MM.1S (cell line): ENCODE measurements around the gene FUT8.

Experiments used
- DNase-seq: peaks from one replicate; pipeline ENCODE4 v3.0.0-alpha.2; 2015
- H2AFZ ChIP-seq: fragments of 300-600 bp; sonication (generic); 2 replicates; pipeline ENCODE4 v1.6.0; 2016; ENCODE audit warnings: antibody characterized with exemption, low read length
- H3F3A ChIP-seq: fragments of 300-600 bp; sonication (generic); 2 replicates; pipeline ENCODE4 v1.6.1; 2016; ENCODE audit warnings: mild to moderate bottlenecking, antibody characterized with exemption, low read length, moderate library complexity, mixed read lengths; ENCODE audit not compliant: insufficient read depth
- H3K27ac ChIP-seq: fragments of 300-600 bp; sonication (generic); 2 replicates; pipeline ENCODE4 v1.5.1; 2016; ENCODE audit warnings: mild to moderate bottlenecking, low read length
- H3K27me3 ChIP-seq: fragments of 300-600 bp; sonication (generic); replicated peaks from 2 replicates; pipeline ENCODE4 v1.6.0; 2016; ENCODE audit warnings: low read length; ENCODE audit not compliant: insufficient read depth
- H3K36me3 ChIP-seq: fragments of 300-600 bp; sonication (generic); replicated peaks from 2 replicates; pipeline ENCODE4 v1.6.1; 2016; ENCODE audit warnings: mild to moderate bottlenecking, low read length, mixed read lengths; ENCODE audit not compliant: insufficient read depth
- H3K4me1 ChIP-seq: fragments of 300-600 bp; sonication (generic); 2 replicates; pipeline ENCODE4 v1.6.1; 2016; ENCODE audit warnings: low read length, mixed read lengths
- H3K4me2 ChIP-seq: fragments of 300-600 bp; sonication (generic); 2 replicates; pipeline ENCODE4 v1.6.0; 2016; ENCODE audit warnings: low read depth, low read length
- H3K4me3 ChIP-seq: fragments of 300-600 bp; sonication (generic); 2 replicates; pipeline ENCODE4 v1.5.1; 2016; ENCODE audit warnings: low read length, mixed read lengths
- H3K79me2 ChIP-seq: fragments of 300-600 bp; sonication (generic); 2 replicates; pipeline ENCODE4 v1.6.1; 2016; ENCODE audit warnings: mixed run types, low read length, mixed read lengths
- H3K9ac ChIP-seq: fragments of 300-600 bp; sonication (generic); 2 replicates; pipeline ENCODE4 v1.6.1; 2016; ENCODE audit warnings: low read length, mixed read lengths
- H3K9me2 ChIP-seq: fragments of 300-600 bp; sonication (generic); replicated peaks from 2 replicates; pipeline ENCODE4 v1.6.1; 2016; ENCODE audit warnings: mild to moderate bottlenecking, low read length, mixed read lengths; ENCODE audit not compliant: insufficient read depth
- H3K9me3 ChIP-seq: fragments of 300-600 bp; sonication (generic); replicated peaks from 2 replicates; pipeline ENCODE4 v1.6.1; 2016; ENCODE audit warnings: mild to moderate bottlenecking, low read length, mixed read lengths; ENCODE audit not compliant: insufficient read depth
- H4K20me1 ChIP-seq: fragments of 300-600 bp; sonication (generic); 2 replicates; pipeline ENCODE4 v1.6.1; 2016; ENCODE audit warnings: mild to moderate bottlenecking, low read length, moderate library complexity, mixed read lengths; ENCODE audit not compliant: insufficient read depth
- EZH2 ChIP-seq: fragments of 300-600 bp; sonication (generic); optimal IDR thresholded peaks from 2 replicates; pipeline ENCODE3; 2017; ENCODE audit warnings: low read depth, mild to moderate bottlenecking, antibody characterized with exemption, low read length, mixed read lengths
- EZH2phosphoT487 ChIP-seq: fragments of 300-600 bp; sonication (generic); IDR thresholded peaks from 2 replicates; pipeline ENCODE4 v1.6.1; 2018; ENCODE audit warnings: antibody characterized with exemption, low read length
- TF ChIP-seq, protein P1 (sequence below): fragments of 300-600 bp; sonication (generic); IDR thresholded peaks from 2 replicates; pipeline ENCODE4 v1.5.1; 2016; ENCODE audit warnings: antibody characterized with exemption, low read length, mixed read lengths

FUT8 gene

DNA sequence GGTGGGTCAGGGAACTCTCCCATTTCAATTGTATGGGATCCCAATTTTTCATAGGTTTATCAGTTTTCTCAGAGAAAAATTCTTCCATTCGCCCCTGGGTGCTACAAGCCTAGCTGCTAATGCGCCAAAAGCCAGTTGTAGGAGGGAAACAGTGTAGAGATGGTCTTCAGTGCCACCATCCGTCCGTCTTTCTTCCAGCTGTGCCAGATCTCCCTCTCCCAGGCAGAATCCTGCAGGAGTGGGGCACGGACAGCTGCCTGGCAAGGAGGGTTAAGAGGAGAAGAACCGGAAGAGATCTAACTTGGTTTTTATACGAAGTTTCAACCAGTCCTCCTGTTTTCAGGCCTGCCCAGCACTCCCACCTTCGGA is 38.9 kb upstream of the FUT8 start:
- Histone ChIP-seq H2AFZ (no peak overlapping the region), H3F3A (no peaks in the 10 kb centered on the region), H3K9me2 (no peaks in the 10 kb centered on the region), H3K36me3 (no peaks in the 10 kb centered on the region), H4K20me1 (no peaks in the 10 kb centered on the region), H3K27me3 (no peaks in the 10 kb centered on the region), H3K27ac (no peak overlapping the region), H3K79me2 (no peaks in the 10 kb centered on the region), H3K4me3 (no peak overlapping the region), H3K9ac (no peak overlapping the region), H3K4me2 (no peak overlapping the region), H3K4me1 (no peaks in the 10 kb centered on the region), H3K9me3 (no peaks in the 10 kb centered on the region)
- TF ChIP-seq, protein P1, sequence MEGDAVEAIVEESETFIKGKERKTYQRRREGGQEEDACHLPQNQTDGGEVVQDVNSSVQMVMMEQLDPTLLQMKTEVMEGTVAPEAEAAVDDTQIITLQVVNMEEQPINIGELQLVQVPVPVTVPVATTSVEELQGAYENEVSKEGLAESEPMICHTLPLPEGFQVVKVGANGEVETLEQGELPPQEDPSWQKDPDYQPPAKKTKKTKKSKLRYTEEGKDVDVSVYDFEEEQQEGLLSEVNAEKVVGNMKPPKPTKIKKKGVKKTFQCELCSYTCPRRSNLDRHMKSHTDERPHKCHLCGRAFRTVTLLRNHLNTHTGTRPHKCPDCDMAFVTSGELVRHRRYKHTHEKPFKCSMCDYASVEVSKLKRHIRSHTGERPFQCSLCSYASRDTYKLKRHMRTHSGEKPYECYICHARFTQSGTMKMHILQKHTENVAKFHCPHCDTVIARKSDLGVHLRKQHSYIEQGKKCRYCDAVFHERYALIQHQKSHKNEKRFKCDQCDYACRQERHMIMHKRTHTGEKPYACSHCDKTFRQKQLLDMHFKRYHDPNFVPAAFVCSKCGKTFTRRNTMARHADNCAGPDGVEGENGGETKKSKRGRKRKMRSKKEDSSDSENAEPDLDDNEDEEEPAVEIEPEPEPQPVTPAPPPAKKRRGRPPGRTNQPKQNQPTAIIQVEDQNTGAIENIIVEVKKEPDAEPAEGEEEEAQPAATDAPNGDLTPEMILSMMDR = no peak
- TF ChIP-seq EZH2 (no peak), EZH2phosphoT487 (no peak)
- DNase-seq = no peak

DNA sequence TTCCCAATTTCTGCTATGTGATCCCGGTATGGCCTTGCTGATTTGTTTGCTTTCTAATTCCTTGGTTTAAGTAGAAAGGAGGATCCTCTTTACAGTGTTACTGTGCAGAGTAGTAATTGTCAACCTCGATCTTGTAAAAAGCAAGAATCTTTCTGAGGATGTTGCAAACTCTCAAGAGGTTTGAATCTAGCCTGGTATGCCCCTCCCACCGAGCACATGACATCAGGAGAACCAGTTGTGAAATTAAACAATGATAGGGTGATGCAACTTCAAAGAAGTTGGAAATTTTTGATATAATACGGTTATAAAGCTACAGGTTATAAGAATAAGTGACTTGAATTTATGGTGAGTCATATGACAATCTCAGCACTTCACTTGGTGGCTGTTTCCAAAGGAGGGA is 35.0 kb upstream of the FUT8 start:
- H3K27ac ChIP-seq = no peak overlapping the region
- no peaks in the 10 kb centered on the region for H3K36me3 ChIP-seq
- H3K27me3 ChIP-seq = no peaks in the 10 kb centered on the region
- no peak for DNase-seq
- H3K9me2 ChIP-seq = no peaks in the 10 kb centered on the region
- H3K79me2 ChIP-seq = no peaks in the 10 kb centered on the region
- H4K20me1 ChIP-seq = no peaks in the 10 kb centered on the region
- H3K9me3 ChIP-seq = no peaks in the 10 kb centered on the region
- no peaks in the 10 kb centered on the region for H3F3A ChIP-seq
- H3K4me2 ChIP-seq = no peak overlapping the region
- H3K4me3 ChIP-seq = no peak overlapping the region
- TF ChIP-seq EZH2 (no peak), EZH2phosphoT487 (no peak)
- TF ChIP-seq, protein P1 = no peak
- H3K9ac ChIP-seq = no peak overlapping the region
- H3K4me1 ChIP-seq = no peaks in the 10 kb centered on the region
- no peak overlapping the region for H2AFZ ChIP-seq

DNA sequence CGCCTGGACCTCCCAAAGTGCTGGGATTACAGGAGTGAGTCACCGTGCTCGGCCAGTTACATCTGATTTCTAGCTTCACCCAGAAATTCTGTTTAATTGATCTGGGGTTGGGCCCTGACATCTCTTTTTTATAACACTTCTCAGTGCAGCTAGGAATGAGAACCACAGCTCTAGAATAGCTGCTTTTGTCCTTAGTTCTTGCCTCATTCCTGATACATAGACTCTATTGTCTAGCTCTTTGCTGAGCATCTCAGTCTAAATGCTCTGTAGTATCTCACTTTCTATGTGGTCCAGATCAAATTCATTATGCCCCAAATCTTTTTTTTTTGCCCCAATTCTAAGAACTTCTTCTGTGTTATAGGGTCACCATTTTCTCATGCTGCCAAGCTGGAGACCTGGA is 29.9 kb upstream of the FUT8 start:
- Histone ChIP-seq H3K4me2 (no peak overlapping the region), H3K36me3 (no peaks in the 10 kb centered on the region), H4K20me1 (no peaks in the 10 kb centered on the region), H3K9me3 (no peaks in the 10 kb centered on the region), H3K27ac (no peak overlapping the region), H2AFZ (no peak overlapping the region), H3K4me1 (no peaks in the 10 kb centered on the region), H3F3A (no peaks in the 10 kb centered on the region), H3K79me2 (no peaks in the 10 kb centered on the region), H3K9ac (no peak overlapping the region), H3K27me3 (no peaks in the 10 kb centered on the region), H3K4me3 (no peak overlapping the region), H3K9me2 (no peaks in the 10 kb centered on the region)
- TF ChIP-seq EZH2 (no peak), EZH2phosphoT487 (no peak)
- TF ChIP-seq, protein P1 = no peak
- DNase-seq = no peak
